HG03565 (cell line): ENCODE measurements around the gene RNASEH2A.

Experiments
- ATAC-seq: cut with Tn5 transposase; IDR thresholded peaks from one replicate; pipeline ENCODE4 v1.9.1; 2021; ENCODE audit warnings: mild to moderate bottlenecking, moderate library complexity; ENCODE audit not compliant: unreplicated experiment

Gene RNASEH2A

DNA sequence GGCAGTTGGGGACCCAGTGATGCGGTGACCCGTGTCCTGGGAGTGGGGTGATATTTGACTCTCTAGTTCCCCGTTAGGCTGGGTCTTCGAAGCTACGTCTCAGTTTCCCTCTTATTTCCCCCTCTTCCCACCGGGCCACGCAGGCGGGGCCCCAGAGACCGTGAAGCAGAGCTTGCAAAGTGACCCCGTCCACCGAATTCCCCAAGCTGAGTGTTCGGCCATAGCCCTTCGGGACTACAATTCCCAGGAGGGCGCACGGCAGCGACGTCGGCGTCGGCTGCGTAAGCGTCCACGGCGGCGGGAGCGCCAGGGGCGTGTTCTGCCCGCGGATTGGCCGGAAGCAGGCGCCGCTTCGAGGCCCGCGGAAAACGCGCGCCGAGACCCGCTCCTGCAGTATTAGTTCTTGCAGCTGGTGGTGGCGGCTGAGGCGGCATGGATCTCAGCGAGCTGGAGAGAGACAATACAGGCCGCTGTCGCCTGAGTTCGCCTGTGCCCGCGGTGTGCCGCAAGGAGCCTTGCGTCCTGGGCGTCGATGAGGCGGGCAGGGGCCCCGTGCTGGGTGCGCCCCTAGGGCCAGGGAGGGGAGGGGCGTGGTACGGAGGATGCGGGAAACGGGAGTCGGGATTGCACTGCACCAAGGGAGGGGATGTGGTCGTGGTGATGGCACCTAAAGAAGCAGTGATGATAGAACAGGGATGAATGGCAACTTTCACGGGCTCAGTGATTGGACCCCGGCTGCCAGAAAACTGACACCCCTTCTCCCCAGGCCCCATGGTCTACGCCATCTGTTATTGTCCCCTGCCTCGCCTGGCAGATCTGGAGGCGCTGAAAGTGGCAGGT is at the start of gene RNASEH2A:
RNASEH2A (plus strand) TSS at position 343 of the 840 bp plus-strand sequence; CDS start at position 433, 90 bp downstream.
- ATAC-seq = no peak

DNA sequence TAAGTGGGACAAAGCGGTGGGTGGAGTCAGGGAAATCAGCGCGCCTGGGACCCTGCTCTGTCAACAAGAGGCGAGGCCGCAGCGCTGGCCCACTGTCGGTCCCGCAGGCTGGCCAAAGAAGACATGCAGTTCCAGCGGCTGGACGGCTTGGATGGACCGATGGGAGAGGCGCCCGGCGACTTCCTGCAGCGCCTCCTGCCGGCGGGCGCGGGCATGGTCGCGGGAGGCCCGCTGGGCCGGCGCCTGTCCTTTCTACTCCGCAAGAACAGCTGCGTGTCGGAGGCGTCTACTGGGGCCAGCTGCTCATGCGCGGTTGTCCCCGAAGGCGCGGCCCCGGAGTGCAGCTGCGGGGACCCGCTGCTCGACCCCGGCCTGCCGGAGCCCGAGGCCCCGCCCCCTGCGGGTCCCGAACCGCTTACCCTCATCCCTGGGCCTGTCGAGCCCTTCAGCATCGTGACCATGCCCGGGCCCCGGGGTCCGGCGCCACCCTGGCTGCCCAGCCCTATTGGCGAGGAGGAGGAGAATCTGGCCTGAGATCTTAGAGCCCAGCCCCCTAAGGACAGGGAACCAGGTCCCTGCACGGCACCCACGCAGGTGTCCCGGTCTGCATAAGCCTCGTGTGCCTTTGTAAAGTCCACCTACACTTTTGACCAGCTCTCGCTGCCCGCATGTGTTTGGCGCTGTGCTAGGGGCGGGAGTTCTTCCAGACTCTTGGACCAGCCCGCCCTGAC is 48.7 kb upstream of the RNASEH2A start:
- ATAC-seq = no peak

DNA sequence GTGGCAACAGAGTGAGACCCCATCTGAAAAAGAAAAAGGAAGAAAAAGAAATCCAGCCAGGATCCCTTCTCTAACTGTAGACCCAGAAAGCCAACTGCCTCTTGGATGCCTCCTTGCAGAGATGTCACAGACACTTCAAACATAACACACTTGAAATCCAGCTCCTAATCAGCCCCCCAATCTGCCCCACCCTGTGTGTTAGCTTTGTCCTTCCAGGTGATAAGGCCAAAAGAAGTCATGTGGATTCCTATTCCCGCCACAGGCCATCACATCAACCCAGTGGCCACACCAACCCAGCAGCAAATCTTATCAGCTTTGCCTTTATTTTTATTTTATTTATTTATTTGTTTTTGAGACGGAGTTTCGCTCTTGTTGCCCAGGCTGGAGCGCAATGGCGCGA is 46.7 kb upstream of the RNASEH2A start:
- no peak for ATAC-seq

DNA sequence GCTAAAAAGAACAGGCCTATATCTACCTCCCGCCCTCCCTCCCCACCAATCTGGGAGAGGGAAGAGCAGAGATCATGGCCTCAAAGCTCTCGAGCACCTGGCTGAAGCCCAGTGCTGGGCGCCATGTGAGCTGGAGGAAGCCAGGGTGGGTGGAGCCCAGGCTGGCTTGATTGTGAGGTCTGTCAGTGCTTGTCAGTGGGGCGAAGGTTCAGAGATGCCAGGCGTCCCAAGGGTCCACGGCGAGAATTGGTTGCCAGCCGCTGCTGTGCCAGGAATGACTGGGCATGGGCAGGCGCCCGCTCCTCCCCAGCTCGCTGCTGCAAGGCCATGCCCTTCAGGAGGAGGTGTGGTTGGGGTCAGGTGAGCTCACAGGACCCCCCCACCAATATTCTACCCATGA is 43.3 kb upstream of the RNASEH2A start:
- no peak for ATAC-seq

DNA sequence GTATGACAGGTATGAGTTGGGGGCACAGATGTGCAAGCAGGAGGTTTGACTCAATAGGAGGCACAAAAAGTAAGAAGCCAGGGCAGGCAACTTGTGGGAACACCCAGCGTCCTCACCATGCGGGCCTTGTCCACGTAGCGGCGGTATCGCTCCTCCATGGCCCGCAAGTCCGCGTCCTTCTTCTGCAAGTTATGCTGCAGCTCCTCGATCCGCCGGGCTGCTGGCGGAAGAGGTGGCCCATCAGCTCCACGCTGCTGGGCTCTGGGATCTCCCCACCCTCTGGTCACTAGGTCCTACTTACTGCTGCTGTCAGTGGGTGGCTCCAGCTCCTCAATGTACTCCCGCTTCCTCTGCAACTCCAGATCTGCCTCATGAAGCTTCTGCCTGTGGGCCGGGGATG is 41.7 kb upstream of the RNASEH2A start:
- ATAC-seq = no peak

DNA sequence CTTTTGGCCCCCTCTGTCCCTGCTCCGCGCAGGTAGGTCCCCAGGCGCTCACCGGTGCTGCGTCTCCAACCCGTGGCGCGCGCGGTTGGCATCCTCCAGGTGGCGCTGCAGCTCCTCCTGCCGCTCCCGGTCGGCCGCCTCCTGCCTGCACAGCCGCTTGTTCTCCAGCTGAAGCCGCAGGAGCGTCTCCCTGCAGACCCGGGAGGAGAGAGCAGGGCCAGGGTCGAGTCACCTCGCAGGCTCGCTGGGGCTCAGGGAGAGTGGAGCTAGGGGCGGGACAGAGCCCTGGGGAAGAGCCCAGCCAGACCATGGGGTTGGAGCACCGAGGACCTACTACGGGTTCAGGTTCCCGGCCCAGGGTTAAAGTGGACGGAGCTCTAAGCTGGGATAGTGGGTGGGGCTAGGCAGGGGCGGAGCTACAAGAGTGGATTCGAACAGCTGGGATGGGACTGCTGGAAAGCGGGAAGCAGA is 40.3 kb upstream of the RNASEH2A start:
- no peak for ATAC-seq

DNA sequence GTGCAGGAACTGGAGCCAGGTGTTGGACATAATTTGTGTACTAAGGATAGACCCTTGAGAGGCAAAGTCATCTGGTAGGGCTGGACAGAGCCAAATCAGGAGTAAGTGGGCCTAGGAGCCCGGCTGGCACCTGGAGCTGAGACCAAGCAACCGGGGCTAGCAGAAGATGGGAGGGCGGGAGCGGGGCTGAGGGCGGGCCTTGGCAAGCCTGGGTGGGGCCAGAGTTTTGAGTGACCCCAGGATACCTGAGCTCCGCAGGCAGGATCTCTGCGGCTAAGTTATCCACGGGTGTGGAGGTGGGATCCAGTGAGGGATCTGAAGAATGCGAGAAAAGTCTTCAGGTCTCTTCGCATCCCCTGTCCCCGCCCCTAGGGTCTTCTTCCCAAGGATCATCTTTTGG is 39.2 kb upstream of the RNASEH2A start:
- ATAC-seq = no peak

DNA sequence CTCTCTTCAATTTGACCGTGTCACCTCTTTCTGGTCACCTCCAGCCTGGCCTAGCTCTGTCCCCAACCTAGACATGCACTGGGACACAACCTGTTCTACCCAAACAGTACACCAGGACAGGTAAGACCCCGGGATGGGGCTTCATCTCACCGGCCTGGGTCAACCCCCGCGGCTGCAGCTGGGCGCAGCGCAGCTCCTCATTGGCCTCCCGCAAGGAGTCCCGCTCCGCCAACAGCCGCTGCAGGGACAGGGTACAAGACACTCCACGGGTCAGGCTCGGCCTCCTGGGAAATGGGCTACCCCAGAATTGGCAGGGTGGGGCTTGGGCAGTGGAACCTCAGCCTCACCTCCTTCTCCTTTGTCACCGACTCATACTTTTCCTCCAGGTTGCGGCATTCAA is 38.7 kb upstream of the RNASEH2A start:
- no peak for ATAC-seq

DNA sequence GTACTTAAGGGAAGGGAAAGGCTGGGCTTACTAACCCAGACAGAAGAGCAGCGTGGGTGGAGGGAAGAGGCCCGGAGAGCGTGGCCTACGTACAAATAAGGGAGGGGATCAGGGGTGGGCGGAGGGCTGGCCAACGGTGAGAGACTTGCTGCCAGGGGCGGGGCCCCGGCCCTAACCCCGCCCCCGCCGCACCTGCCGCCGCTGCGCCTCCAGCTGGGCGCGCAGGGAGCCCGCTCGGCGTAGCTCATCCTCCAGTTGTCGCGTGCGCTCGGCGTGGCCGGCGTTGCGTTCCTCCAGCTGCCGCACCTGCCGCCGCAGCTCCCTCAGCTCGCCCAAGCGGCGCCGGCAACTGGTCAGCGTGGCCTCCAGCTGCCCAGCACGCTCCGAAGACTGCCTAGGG is 36.7 kb upstream of the RNASEH2A start:
- ATAC-seq = no peak

DNA sequence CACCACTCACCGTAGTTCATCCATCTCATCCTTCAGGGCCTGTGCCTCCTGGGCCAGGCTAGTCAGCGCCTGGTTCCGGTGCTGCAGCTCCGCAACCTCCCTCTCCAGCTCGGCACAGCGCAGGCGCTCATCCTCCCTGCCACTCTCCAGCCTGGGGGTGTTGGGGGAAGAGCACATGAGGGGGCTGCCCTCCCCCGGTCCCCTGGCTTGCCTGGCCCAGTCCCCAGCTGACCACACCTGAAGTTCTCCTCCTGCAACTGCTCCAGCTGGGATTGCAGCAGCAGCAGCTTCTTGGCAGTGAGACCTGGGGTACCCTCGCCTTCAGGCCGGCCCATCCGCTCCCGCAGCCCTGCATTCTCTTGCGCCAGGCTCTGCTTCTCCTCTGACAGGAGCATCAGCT is 35.5 kb upstream of the RNASEH2A start:
- no peak for ATAC-seq

DNA sequence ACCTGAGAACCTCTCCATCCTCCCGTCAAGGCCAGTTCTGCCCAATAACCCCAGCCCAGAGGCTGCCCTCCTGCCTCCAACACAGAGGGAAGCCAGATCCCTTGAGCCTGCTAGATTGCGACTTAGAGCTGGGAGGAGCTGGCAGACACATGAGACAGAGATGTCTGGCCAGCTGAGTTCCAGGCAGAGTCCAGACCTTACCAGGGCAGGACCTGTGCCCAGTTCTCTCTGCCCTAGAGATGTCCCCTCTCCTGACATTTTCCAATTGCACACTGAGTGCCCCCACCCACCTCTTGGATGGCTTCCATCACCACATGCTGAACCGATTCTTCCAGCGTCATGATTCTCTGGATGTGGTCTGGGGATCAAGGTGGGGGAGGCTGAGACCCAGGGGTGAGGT is 34.1 kb upstream of the RNASEH2A start:
- no peak for ATAC-seq

DNA sequence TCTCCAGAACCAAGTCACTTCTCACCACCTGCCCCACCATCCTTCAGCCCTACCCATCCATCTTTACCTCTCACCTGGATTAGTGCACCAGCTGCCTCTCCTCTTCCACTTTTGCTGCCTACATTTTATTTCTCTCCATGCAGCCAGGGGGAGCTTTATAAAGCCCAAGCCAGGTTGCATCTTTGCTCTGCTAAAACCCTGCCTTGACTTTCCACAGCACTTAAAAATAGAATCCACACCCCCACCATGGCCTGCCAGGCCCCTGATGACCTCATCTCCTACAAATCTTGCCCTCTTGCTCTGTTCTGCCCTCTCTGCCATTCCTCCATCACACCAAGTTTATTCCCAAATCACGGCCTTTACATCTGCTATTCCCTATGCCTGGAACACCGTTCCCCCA is 32.8 kb upstream of the RNASEH2A start:
- no peak for ATAC-seq

DNA sequence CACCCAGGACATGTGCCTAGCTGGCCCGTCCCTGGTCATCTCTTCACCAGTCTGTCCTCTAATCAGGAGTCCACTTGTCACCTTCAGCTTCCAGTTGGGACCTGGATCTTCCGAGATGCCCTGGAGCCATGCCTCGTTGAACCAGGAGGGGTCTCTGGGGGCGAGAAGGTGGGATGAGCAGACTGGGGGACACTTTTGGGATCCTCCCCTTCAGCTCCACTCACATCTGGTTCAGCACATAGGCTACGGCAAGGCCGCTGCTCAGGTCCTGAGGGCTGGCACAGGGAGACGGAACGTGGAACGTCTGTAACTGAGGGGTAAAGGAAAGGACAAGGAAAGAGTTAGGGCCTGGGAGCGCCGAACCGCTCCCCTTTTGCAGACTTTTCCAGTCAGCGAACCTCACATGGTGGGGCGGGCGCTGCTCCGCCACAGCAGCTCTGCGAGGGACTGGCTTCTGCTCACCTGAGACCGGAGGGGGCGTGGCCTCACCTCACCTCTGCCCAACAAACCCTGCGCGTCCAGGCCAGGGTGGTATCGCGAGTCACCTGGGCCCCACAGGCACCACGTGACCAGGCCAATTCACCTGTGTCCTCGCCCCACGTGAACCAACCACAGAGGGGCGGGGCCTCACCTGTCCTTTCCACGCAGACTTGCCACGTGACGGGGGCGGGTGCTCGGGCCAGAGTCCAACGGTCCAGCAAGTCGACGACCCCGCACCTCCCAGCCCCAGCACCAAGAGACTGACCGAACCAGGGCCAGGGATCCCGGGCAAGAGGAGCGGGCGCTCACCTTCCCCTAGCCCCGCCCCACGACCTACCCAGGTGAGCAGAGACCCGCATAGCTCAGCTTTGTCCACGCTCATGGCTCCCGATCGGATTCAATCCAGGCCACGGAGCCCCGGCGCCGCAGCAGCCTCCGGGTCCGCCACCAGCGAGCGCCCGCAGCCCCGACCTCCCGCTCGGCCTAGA is 31.5 kb upstream of the RNASEH2A start, which contains the start of gene HOOK2:
HOOK2 (minus strand) TSS at position 965 of the 968 bp plus-strand sequence; CDS start at position 862, 103 bp downstream.
- ATAC-seq = no peak

DNA sequence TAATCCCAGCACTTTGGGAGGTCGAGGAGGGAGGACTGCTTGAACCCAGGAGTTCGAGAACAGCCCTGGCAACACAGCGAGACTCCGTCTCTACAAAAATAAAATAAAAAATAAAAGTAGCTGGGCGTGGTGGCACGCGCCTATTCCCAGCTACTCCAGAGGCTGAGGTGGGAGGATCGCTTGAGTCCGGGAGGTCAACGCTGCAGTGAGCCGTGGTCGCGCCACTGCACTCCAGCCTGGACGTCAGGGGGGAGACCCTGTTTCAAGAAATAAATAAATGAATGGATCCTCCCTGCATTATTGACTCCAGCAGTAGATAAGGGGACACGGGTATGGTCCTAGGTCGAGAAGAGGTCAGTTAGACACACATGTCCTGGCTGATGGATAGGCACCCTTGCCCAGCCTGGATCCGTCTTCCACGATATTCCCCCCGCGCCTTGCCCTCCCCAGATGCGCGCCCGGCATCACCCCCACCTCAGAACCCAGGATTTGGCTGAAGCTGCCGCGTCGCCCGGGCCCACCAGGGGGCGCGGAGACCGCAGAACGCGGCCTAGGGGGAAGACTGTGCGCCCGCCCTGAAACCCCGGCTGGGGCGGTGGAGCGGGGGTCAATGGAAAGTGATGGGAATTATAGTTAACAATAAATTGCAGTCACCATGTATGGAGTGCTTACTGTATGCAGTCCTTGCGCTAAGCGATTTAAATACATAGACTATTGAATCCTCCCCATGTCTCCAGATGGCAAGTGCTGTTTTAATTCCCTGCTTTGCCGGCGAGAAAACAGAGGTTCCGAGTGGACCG is 29.0 kb upstream of the RNASEH2A start:
- no peak for ATAC-seq

DNA sequence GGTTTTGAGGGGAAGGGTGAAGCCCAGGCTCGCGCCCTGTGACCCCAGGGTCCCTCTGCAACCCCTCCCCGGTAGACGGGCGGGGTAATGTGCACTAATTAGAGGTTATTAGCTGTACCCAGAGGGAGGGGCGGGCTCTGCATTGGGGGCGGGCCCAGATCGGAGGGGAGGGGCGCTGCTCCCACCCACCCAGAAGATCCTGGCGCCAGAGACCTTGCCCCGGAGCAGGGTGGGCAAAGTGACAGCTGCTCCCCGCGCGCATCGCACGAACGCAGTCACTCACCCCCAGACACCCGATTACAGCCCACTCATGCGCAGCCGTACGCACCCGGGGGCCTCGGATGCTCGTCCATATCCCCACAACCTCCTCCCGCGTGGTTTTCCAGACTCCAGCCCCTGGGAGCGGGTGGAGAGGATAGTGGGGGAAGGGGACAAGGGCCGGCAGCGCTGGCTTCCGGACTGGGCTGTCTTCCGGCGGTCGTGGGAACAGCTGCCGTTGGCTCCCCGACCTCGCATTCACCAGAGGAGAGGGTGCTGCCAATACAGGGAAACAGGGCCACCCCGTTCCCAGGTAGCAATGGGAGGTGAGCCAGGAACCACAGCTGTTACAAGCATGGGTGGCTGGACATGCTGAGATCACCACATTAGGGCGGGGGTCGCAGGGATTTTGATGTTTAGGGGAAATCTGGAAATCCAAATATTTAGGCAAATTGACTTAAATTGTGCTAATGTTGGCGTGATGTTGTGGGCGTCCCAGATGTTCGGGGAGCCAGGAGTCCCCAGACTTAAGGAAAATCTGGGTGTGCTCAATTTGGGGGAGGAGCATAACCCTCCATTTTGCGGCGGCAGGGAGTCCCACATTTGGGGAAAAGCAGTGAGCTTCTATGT is 28.1 kb upstream of the RNASEH2A start:
- no peak for ATAC-seq

DNA sequence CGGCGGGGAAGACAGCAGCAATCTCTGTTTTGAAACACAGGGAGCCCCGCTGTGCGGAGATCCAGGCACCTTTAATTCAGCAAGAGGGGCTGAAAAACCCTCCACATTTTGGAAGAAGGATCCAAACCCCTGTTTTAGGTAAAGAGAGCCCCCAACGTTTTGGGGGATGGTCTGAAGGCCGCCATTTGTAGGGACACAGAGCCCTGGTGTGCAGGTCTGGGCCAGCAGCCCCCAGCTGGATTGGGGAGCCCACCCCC is 27.6 kb upstream of the RNASEH2A start:
- ATAC-seq = no peak

DNA sequence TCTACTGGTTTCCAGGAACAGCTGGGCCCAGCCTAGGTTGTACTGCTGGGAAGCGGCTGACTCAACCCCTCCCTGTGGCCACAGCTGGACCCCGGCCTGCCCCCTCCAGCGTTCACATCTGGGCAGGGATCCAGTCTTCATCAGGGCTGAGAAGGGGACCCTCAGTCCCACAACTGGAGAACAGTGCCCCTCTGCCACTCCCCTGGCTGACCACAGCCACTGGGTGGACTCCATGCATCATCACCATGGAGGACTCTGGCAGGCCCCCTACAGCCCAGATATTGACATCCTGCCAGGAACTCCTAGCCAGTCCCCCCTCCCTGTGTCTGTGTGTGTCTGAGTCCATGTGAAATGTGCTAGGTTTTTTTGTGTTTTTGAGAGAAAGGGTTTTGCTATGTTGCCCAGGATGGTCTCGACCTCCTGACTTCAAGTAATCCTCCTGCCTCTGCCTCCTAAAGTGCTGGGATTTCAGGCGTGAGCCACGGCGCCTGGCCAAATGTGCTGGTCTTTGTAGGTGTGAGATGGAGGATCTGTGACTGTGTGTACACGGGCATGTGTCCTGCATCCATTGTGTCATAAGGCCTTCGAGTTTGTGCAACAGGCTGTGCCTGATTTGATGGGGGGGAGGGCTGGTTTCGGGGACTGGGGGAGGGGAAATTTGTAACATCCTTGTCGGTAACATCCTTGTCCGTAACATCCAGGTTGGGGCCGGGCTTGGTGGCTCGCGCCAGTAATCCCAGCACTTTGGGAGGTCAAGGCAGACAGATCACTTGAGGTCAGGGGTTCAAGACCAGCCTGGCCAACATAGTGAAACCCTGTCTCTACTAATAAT is 27.0 kb upstream of the RNASEH2A start:
- ATAC-seq = no peak

DNA sequence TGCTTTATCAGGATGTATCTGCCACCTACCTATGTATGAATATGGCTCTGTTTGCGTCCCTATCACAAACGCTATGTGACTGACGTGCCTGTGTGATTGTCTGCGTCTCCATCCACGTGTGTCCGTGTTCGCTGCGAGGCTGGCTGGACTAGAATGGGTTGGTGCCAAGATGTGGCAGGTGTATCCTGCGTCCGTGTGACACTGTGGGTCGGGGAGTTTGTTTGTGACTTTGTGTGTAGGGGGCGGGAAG is 24.3 kb upstream of the RNASEH2A start:
- ATAC-seq = peak; percentile 20
